Ascending aorta (tissue), 2 donors: Measurements from ENCODE around the gene HOXB13. TPM values are rescaled to one million over a fixed set of nuclear protein-coding genes. Genes with fewer than 3 reads are reported as not detected.

Experiments used
- DNase-seq, 2 donors: peaks; one replicate each; pipeline ENCODE4 v3.0.0-alpha.2; 2019; ENCODE audit warnings: low spot score in 2 of 2
- H3K27ac ChIP-seq, 2 donors: fragments of 200-600 bp; sonication (generic); one replicate each; pipeline ENCODE4 v1.5.1; 2016 to 2017; ENCODE audit warnings: mild to moderate bottlenecking in 1 of 2
- H3K27me3 ChIP-seq: fragments of 200-600 bp; sonication (generic); one replicate; pipeline ENCODE4 v1.5.1; 2017
- H3K36me3 ChIP-seq, 2 donors: fragments of 200-600 bp; sonication (generic); one replicate each; pipeline ENCODE4 v1.5.1; 2016
- H3K4me1 ChIP-seq, 2 donors: fragments of 200-600 bp; sonication (generic); one replicate each; pipeline ENCODE4 v1.5.1; 2016 to 2017; ENCODE audit warnings: mild to moderate bottlenecking in 1 of 2
- H3K4me3 ChIP-seq, 2 donors: fragments of 200-600 bp; sonication (generic); one replicate each; pipeline ENCODE4 v1.5.1; 2016 to 2017; ENCODE audit warnings: mild to moderate bottlenecking in 1 of 2
- H3K9me3 ChIP-seq, 2 donors: fragments of 200-600 bp; sonication (generic); one replicate each; pipeline ENCODE4 v1.5.1; 2016
- CTCF ChIP-seq, 3 experiments: fragments of 200-600 bp in 2 of 3; fragments of 450-650 bp in 1 of 3; sonication (generic) in 2 of 3; IDR thresholded peaks; one replicate each; pipeline ENCODE4 v1.5.1; 2016 to 2019; ENCODE audit warnings: antibody characterized with exemption in 3 of 3, mild to moderate bottlenecking in 1 of 3, moderate library complexity in 1 of 3
- intact Hi-C: fragments of 100-400 bp; cut with DNase I; formaldehyde crosslinking; loops from one replicate; pipeline ENCODE4 v1.15.1; 2023
- total RNA-seq: library from RNA; depleted of rRNA; stranded (reverse); fragments of >200 nt; gene quantifications from one replicate; pipeline ENCODE4 v1.1.0, GENCODE V29; 2016

HOXB13 gene
- total RNA-seq, 1 donor from 2014 or later, result not detected

GRCh38 chr17:48722201-48722907 is 6.2 kb downstream of the HOXB13 start, which contains the start of gene PRAC1:
TSS of gene PRAC1 (minus strand) at chr17:48722518. CDS start at chr17:48722392, 126 bp downstream.
- Histone ChIP-seq H3K27me3 (peaks cover 60% of the 10 kb centered on the region), H3K27ac (no peak within 1 kb of the TSS), H3K4me1 (peaks cover 0 to 7% of the 10 kb centered on the region in 2 donors), H3K4me3 (no peak within 1 kb of the TSS), H3K36me3 (no peaks in the 10 kb centered on the region), H3K9me3 (no peaks in the 10 kb centered on the region)
- no peak for DNase-seq
- intact Hi-C loops, result loop anchor here (2.0 kb wide), 1 partner anchor 68 kb away; no protein-coding TSS in a partner anchor
- no peak for TF ChIP-seq CTCF (IDR thresholded peaks at IDR 0.05)

- TF ChIP-seq CTCF (IDR thresholded peaks at IDR 0.05), result no peak
- intact Hi-C loops, result no loop called here
- Histone ChIP-seq H3K27ac (no peak overlapping the region), H3K27me3 (peaks cover 56% of the 10 kb centered on the region), H3K36me3 (no peaks in the 10 kb centered on the region), H3K4me3 (no peak overlapping the region), H3K4me1 (peaks cover 0 to 7% of the 10 kb centered on the region in 2 donors), H3K9me3 (no peaks in the 10 kb centered on the region)
- DNase-seq, result no peak
These were observed 7.5 kb downstream of the HOXB13 start for GRCh38 chr17:48721009-48721402.

- Histone ChIP-seq H3K27me3 (peaks cover 56% of the 10 kb centered on the region), H3K4me1 (peaks cover 0 to 7% of the 10 kb centered on the region in 2 donors), H3K9me3 (no peaks in the 10 kb centered on the region), H3K4me3 (no peak overlapping the region), H3K36me3 (no peaks in the 10 kb centered on the region), H3K27ac (no peak overlapping the region)
- DNase-seq, result no peak
- TF ChIP-seq CTCF (IDR thresholded peaks at IDR 0.05), result no peak
- intact Hi-C loops, result no loop called here
These were observed 8.1 kb downstream of the HOXB13 start for GRCh38 chr17:48720266-48721008.

GRCh38 chr17:48719642-48720265 is 8.8 kb downstream of the HOXB13 start:
- intact Hi-C loops, result no loop called here
- Histone ChIP-seq H3K36me3 (no peaks in the 10 kb centered on the region), H3K9me3 (no peaks in the 10 kb centered on the region), H3K27me3 (peaks cover 53% of the 10 kb centered on the region), H3K4me1 (peaks cover 0 to 1% of the 10 kb centered on the region in 2 donors), H3K27ac (no peak overlapping the region), H3K4me3 (no peak overlapping the region)
- no peak for DNase-seq
- no peak for TF ChIP-seq CTCF (IDR thresholded peaks at IDR 0.05)

GRCh38 chr17:48718761-48719641 is 9.5 kb downstream of the HOXB13 start:
- no peaks in the 10 kb centered on the region for H3K36me3 ChIP-seq
- no peak overlapping the region for H3K27ac ChIP-seq
- H3K27me3 ChIP-seq, result peaks cover 46% of the 10 kb centered on the region
- H3K4me1 ChIP-seq, result no peaks in the 10 kb centered on the region
- no peak for DNase-seq
- no peak for TF ChIP-seq CTCF (IDR thresholded peaks at IDR 0.05)
- H3K4me3 ChIP-seq, result no peak overlapping the region
- intact Hi-C loops, result no loop called here
- no peaks in the 10 kb centered on the region for H3K9me3 ChIP-seq
